Uterus (tissue), 2 donors: ENCODE results near the gene IER5.

Experiments
- CTCF ChIP-seq, 4 experiments: fragments of 200-600 bp in 2 of 4; fragments of 450-650 bp in 2 of 4; sonication (generic) in 2 of 4; IDR thresholded peaks; one replicate each; pipeline ENCODE4 v1.5.1; 2016 to 2019; ENCODE audit warnings: antibody characterized with exemption in 4 of 4, mild to moderate bottlenecking in 2 of 4, moderate library complexity in 1 of 4
- POLR2A ChIP-seq, 2 donors: fragments of 450-650 bp; IDR thresholded peaks; one replicate each; pipeline ENCODE4 v1.6.1; 2016; ENCODE audit warnings: antibody characterized with exemption in 2 of 2, mild to moderate bottlenecking in 1 of 2, moderate library complexity in 1 of 2

- TF ChIP-seq CTCF (IDR thresholded peaks at IDR 0.05) (no peak), POLR2A (IDR thresholded peaks at IDR 0.05) (no peak)
Measured at GRCh38 chr1:181057079-181057478, 31.4 kb upstream of the IER5 start.
